Activated effector memory CD4-positive, alpha-beta T cell treated with Interleukin-2 at 50 U/mL for 16 hours (primary cell): ENCODE data around the gene SAMSN1.
"Not testable (repeated sequence)": the region's sequence is repeated elsewhere in the genome, so short reads cannot be mapped to it uniquely, and the experiment has no call there.

Source experiments
- DNase-seq: peaks from one replicate; pipeline ENCODE4 v3.0.0-alpha.2; 2020

Gene SAMSN1

DNA sequence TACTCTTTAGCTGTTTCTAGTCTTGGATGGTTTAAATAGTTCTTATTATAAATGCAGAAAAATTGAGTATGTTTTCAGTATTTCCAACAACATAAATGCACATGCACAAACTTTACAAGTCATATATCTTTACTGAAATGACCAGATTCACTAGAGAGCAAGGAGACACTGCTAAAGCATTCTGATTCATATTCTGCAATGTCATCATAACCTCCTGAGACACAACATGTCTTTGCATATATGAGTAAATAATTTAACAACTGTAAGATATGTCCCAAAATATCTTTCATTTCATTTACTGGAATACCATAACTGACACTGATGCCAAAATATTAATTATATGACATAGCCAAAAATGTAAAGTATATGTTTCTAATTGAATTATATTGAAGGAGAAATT, 16.8 kb upstream of the SAMSN1 start:
- no peak for DNase-seq

- DNase-seq, result no peak
Observed at GRCh38 chr21:14560555-14560954, 14.4 kb upstream of the SAMSN1 start.

- no peak for DNase-seq
Observed at GRCh38 chr21:14560139-14560538, 14.0 kb upstream of the SAMSN1 start.

DNA sequence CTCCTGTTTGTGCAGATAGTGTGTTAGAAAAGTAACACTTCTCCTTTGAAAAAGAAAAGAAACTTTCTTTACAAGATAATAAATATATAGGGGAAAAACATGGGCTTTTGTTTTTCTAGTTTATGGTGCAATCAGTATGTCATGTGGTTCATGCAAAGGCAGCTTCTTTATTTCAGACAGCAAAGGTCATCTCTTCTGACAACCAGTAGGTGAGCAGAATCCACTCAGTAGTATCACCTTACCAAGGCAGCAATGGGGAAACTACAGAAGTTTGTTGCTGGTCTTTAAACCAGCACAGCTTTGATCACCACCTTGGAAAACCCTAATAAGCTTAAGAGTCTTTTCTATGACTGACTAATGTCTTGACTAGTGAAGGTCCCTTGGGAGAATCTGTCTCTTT, 13.0 kb upstream of the SAMSN1 start:
- DNase-seq, result no peak

DNA sequence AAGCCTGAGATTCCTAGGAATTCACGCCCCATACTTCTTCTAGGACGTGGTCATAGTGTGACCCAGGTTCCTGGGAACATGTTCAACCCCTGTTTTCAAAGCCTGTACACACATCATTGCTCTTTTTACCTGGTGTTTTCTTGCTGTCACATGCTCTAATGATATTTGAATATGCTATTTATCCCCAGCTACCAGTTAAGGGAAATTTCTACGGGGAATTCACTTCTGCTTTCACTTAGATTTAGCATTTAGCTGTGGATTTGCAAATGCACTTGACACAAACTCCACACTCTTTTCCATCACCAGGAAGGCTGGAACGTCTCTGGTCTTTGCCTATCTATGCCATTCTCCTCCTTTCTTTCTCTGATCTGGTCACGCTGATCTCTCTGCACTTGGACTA, 11.3 kb upstream of the SAMSN1 start:
- no peak for DNase-seq

DNA sequence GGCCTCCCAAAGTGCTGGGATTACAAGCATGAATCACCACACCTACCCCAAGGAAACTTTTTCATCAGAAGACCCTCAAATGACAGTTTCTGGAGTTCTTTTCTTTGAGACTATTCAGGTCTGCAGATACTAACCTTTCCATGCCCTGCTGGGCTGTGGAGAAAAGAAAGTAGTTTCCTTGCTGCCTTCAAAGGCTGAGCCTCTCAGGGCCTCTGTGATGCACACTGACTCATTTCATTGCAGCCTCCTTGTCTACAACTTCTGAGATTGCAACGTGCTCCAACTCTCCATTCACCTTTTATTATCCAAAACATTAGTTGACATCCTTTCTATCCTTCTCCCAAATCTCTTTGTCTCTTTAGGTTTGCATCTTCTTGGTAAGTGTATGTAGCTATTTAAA, 8.8 kb upstream of the SAMSN1 start:
- no peak for DNase-seq

- no peak for DNase-seq
Observed at GRCh38 chr21:14553422-14553821, 7.3 kb upstream of the SAMSN1 start.

GRCh38 chr21:14551741-14552140, 5.6 kb upstream of the SAMSN1 start:
- no peak for DNase-seq

DNA sequence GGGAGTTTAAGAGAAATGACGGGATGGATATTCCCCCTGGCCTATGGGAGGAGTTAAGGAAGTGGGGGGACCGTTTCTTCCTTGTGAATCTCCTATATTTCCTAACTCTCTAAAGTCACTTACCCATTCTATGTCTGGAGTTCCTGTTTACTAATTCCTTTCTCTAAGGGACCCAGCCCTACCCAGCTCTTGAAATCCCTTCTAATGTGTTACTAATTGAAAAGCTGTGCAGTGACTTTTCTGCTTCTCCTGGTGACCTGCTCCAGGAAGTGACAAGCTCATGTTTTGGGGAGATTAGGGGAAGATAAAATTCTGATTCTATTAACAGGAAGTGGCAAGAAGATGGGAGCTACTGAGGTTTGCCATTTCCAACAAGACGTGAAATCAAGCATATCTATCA, 4.0 kb upstream of the SAMSN1 start:
- no peak for DNase-seq

DNA sequence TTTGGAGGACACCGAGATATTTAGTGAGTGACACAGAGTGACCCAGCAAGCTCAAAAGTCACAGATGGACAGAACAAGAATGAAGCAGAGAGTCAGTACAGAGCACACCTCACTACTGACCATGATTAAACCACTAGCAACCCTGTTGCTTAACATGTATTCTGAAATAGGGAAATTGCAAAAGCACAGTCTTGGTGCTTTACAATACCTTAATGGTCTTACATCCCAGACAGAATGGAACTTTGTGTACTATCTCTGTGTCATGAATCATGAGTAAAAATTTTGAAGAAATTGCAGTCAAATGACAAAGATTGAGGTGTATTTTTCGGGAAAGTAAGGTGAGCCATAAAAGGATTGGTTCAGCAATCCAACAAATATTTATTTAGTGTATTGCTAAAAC, 2.7 kb upstream of the SAMSN1 start:
- DNase-seq, result no peak

DNA sequence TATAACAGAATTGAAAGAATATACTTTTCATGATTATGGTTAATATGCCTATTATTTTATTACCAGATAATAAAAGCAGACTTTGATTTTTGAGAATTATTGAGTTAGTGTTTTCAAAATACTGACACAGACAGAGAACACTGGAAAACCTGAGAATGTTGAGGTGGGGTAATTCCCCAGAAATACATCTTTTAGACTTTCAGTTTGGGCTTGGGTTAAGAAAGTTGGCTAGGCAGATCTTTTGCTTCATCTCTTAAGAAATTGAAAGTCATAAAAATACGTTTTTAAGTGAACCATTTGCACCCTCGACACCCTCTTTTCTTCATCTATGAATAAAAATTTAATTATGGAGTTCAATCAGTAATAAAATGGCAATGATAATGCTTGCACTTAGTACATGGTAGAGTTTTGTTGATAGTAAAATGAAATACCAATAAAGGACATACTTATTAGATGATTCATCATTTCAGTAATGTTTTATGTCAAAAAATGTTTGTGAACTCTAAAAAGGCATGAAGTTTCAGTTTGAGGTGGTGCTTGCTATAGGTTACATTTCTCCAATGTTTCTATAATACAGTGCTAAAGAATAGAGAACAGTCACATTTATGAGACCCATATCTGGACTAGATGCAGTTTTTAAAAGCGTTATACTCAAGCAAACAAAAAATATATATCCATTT, 1.9 kb upstream of the SAMSN1 start:
- DNase-seq, result no peak

DNA sequence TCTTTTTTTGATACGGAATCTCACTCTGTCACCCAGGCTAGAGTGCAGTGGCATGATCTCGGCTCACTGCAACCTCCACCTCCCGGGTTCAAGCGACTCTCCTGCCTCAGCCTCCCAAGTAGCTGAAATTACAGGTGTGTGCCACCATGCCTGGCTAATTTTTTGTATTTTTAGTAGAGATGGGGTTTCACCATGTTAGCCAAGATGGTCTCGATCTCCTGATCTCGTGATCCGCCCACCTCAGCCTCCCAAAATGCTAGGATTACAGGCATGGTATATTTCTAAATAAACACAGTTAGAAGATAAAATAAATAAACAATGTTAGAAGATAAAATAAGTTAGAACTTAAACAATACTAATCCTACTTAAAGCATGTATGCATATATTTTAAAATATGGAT, 604 bp upstream of the SAMSN1 start:
- not testable (repeated sequence) for DNase-seq

- no peak for DNase-seq
Observed at GRCh38 chr21:14543983-14544382, 2.1 kb downstream of the SAMSN1 start.

DNA sequence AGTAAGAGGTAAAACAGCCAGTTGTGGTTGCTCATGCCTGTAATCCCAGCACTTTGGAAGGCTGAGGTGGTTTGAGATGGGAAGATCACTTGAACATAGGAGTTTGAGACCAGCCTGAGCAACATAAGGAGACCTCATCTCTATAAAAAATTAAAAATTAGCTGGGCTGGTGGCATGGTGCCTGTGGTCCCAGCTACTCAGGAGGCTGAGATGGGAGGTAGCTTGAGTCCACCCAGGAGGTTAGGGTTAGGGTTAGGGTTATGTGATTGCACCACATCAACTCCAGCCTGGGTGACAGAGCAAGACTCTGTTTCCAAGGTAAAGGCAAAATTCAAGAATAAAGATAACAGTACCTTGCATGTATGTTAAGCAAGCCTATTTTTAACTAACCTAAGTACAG, 3.5 kb downstream of the SAMSN1 start:
- DNase-seq, result no peak

- no peak for DNase-seq
Observed at GRCh38 chr21:14541841-14542490, 4.1 kb downstream of the SAMSN1 start.

- no peak for DNase-seq
Observed at GRCh38 chr21:14538483-14538882, 7.6 kb downstream of the SAMSN1 start.

- DNase-seq, result no peak
Observed at GRCh38 chr21:14536929-14537328, 9.2 kb downstream of the SAMSN1 start.

- no peak for DNase-seq
Observed at GRCh38 chr21:14535702-14536101, 10.4 kb downstream of the SAMSN1 start.

DNA sequence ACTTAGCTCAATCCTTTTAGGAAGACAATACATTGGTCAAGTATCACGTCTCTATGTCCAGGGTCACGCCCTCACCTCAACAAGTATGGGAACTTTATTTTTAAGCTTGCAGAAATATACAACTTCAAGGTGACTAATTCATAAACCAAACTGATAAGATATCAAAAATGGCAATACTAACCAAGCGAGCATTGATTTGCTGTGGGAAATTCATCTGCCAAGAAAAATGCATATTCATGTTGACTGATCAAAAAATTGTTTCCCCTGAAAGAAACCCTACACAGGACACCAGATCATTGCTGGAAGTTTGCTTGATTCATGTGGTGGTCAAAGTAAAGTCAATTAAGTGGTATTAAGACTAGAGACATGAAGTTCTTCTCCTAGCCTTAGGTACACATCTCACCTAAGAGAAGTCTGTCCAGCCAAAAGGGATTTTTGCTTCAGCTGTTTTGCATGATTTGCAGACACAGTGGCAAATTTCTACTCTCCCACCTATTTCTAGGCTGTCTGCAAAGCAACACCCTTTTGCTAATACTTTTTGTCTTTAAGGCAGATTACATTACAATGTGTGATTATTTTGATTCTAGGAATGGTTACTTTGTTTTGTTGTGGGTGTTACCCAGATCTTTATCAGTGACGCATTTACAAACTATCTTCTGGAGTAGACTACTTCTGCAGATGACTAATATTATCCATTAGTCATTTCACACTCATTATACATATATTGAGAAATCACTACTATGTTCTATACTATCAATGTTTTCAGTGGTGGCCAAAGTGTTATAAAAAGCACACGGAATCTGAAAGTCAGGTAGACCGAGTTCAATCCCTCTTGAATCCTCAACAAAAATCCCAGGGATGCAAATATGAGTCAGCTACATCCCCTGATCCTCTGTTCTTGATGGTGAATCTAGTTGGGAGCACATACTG, 12.4 kb downstream of the SAMSN1 start:
- no peak for DNase-seq

GRCh38 chr21:14531757-14532316, 14.3 kb downstream of the SAMSN1 start:
- DNase-seq, result no peak

DNA sequence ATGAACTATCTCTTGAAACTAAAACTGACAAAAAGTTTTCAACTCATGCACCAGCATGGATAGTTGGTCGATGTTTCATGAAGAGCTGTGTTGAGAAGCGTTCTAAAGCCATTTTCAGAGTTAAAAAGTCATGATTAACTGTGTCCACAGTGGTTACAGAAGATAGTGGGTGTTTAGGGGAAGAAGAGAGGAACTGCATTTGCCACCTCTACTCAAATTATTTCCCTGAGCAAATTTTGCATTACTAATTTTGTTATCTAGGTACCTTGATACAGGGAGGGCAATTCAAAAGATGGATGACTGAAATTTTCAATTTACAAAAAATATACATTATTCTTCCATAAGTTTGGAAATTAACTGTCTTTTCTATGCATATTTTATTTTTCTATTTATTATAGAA, 15.5 kb downstream of the SAMSN1 start:
- no peak for DNase-seq

DNA sequence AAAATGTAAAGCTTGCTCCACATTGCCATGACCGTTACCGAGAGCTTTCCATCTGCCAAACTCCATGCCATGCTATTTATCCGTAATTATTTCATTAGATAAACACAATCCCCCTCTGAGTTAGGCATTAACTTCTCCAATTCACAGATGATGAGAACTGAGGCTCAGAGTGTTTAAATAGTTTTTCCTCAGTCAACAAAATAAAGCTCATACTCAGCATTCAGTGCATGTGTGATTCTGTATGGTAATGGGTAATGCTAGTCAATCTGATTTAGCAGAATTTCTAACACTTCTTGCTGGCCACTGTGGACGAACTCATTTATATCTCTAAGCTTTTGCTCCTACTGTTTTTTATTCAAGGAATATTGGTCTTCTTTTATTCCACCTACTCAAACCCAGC, 17.3 kb downstream of the SAMSN1 start:
- DNase-seq, result no peak
